K562 (cell line): Measurements from ENCODE around the gene DNASE1L1. TPM values are rescaled to one million over a fixed set of nuclear protein-coding genes. Genes with fewer than 3 reads are reported as not detected.

Experiments used
- ATF1 ChIP-seq, 2 experiments: fragments of 450-650 bp in 1 of 2; IDR thresholded peaks; 2 replicates each; pipeline ENCODE4 v1.6.1; 2016; ENCODE audit warnings: missing compliant biosample characterization in 1 of 2, missing genetic modification characterization in 1 of 2
- CHCHD3 ChIP-seq: fragments of 250-450 bp; sonication (Bioruptor Pico); IDR thresholded peaks from 2 replicates; pipeline ENCODE4 v2.1.2; 2022; ENCODE audit warnings: mild to moderate bottlenecking
- CTCF ChIP-seq, 3 experiments: IDR thresholded peaks in 2 of 3; conservative IDR thresholded peaks in 1 of 3; 2 replicates each; pipeline ENCODE4 v1.5.1; 2011 to 2012; ENCODE audit warnings: low read length in 3 of 3, mild to moderate bottlenecking in 3 of 3, control low read depth in 2 of 3, improper control_type of control experiment in 1 of 3, inconsistent platforms in 1 of 3, low read depth in 1 of 3, mixed read lengths in 1 of 3, moderate library complexity in 1 of 3; ENCODE audit not compliant: insufficient read depth in 2 of 3
- CXXC5 ChIP-seq: fragments of 250-450 bp; sonication (Bioruptor Pico); IDR thresholded peaks from 2 replicates; pipeline ENCODE4 v1.8.0; 2022; ENCODE audit warnings: inconsistent platforms, mild to moderate bottlenecking, moderate library complexity
- FOXK1 ChIP-seq: sonication (generic); formaldehyde crosslinking; IDR thresholded peaks from 2 replicates; pipeline ENCODE4 v1.8.0; 2022; ENCODE audit warnings: missing genetic modification reagents, mild to moderate bottlenecking, borderline replicate concordance
- GABPB1 ChIP-seq: sonication (generic); formaldehyde crosslinking; IDR thresholded peaks from 2 replicates; pipeline ENCODE4 v1.8.0; 2022; ENCODE audit warnings: mild to moderate bottlenecking, missing genetic modification reagents
- MLLT1 ChIP-seq, 2 experiments: fragments of 450-650 bp; IDR thresholded peaks; 2 replicates each; pipeline ENCODE4 v1.6.1; 2016
- POLR2A ChIP-seq: fragments of 450-650 bp; conservative IDR thresholded peaks from 2 replicates; pipeline ENCODE4 v1.6.1; 2016
- TAF1 ChIP-seq: IDR thresholded peaks from 2 replicates; pipeline ENCODE4 v1.6.1; 2011; ENCODE audit warnings: mild to moderate bottlenecking, low read length, moderate library complexity; ENCODE audit not compliant: insufficient read depth, control insufficient read depth, severe bottlenecking; ENCODE audit errors: extremely low read depth
- TEAD2 ChIP-seq: fragments of 450-650 bp; IDR thresholded peaks from 2 replicates; pipeline ENCODE4 v1.6.1; 2016; ENCODE audit warnings: missing genetic modification characterization, control low read depth, missing compliant biosample characterization
- ZBED1 ChIP-seq: IDR thresholded peaks from 2 replicates; pipeline ENCODE4 v1.6.1; 2014
- polyA plus RNA-seq, 8 experiments: library from polyadenylated mRNA; depleted of rRNA in 4 of 8; stranded (reverse) in 5 of 8; unstranded in 3 of 8; fragments of >200 nt; fragmentation: Nextera tagmentation in 2 of 8; fragmentation: Illumina TruSeq in 1 of 8; extraction: Ambion mirVana in 2 of 8; extraction: Trizol in 1 of 8; gene quantifications; 2 replicates each; pipeline versions ENCODE4 v1.2.1 to v1.2.3, GENCODE V29; 2011 to 2014; ENCODE audit warnings: inconsistent platforms in 1 of 8, missing spikeins in 1 of 8
- total RNA-seq, 7 experiments: library from RNA; depleted of rRNA in 6 of 7; stranded (reverse); fragments of >200 nt in 6 of 7; fragmentation: Illumina TruSeq in 2 of 7; extraction: Trizol in 2 of 7; gene quantifications; 2 replicates each; pipeline versions ENCODE4 v1.2.1 to v1.2.3, GENCODE V29; 2011 to 2021; ENCODE audit warnings: low replicate concordance in 1 of 7
- TF ChIP-seq, protein P1 (sequence below): fragments of 250-450 bp; sonication (Bioruptor Pico); IDR thresholded peaks from 2 replicates; pipeline ENCODE4 v1.9.0; 2021; ENCODE audit warnings: mild to moderate bottlenecking
- TF ChIP-seq, protein P2 (sequence below): fragments of 250-450 bp; sonication (Bioruptor Pico); IDR thresholded peaks from 2 replicates; pipeline ENCODE4 v1.5.0; 2021
- TF ChIP-seq, protein P3 (sequence below): fragments of 200-800 bp; sonication (Bioruptor generic); IDR thresholded peaks from 2 replicates; pipeline ENCODE4 v1.6.1; 2016; ENCODE audit warnings: missing genetic modification characterization, missing compliant biosample characterization
- TF ChIP-seq, protein P4 (sequence below): fragments of 250-450 bp; sonication (Bioruptor Pico); IDR thresholded peaks from 2 replicates; pipeline ENCODE4 v1.6.1; 2021; ENCODE audit warnings: mild to moderate bottlenecking

Gene DNASE1L1
- total and polyA plus RNA-seq, 9 of the 15 experiments (the other 6 are each of a cell fraction or from before 2014, with no cell fraction given), result 0.73 to 12.6 (median 7.9) TPM

DNA sequence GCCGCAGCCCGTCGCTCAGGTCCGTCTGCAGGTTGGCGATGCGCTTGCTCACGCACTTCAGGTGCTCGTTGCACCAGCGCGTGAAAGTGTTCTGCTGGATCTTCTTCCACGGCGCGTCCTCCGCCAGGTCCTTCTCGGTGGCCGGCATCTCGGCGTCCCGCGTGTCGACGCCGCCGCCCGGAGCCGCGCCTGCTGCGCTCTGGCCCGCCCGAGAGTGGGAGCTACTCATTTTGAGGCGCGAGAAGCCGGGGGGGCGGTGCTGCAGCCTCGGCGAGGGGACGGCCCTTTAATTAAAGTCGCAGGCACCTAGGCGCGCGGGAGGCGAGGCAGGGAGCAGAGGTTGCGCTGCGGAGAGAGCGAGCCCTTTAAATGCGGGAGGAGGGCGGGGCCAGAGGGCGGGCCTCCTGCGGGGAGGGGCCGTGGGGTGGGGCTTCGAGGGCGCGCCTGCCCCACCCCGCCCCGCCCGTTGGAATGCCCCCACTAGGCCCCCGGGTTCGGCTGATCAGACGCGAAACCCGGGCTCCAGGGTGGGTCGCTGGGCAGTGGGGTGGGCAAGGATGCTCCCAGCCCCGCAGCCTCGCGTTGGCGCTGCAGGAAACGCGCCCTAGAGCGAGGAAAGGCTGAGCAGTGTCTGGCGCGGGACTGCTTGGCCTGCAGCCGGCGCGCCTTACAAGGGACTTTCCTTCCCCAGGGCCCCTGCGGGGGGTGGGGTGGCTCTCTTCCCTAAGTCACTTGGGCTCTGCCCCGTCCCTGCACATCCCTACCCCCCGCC is 37.9 kb downstream of the DNASE1L1 start (continued):
- TF ChIP-seq, protein P1, sequence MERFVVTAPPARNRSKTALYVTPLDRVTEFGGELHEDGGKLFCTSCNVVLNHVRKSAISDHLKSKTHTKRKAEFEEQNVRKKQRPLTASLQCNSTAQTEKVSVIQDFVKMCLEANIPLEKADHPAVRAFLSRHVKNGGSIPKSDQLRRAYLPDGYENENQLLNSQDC (CRISPR knock-in tag), result peak; percentile 79
- TF ChIP-seq CTCF (IDR thresholded peaks at IDR 0.05 in 2 of 3, conservative IDR thresholded peaks at IDR 0.05 in 1 of 3; ENCODE audit: insufficient read depth in 2 of 3, low read depth in 1 of 3, low read length in 3 of 3), result peak in 1 of 3 experiments; percentile 51; a peak in 2 of 6 replicates
- TF ChIP-seq GABPB1 (CRISPR knock-in tag), result peak; percentile 57; the same call in 1 of the 2 replicates
- no peak for TF ChIP-seq ATF1 (CRISPR knock-in tag; IDR thresholded peaks at IDR 0.05)
- TF ChIP-seq ATF1 (tag; IDR thresholded peaks at IDR 0.05), result peak; percentile 51
- peak; percentile 71 for TF ChIP-seq CXXC5 (CRISPR knock-in tag)
- TF ChIP-seq TAF1, result peak; percentile 93
- peak; percentile 86 for TF ChIP-seq CHCHD3 (CRISPR knock-in tag)
- no peak for TF ChIP-seq FOXK1 (CRISPR knock-in tag)
- peak; percentile 79; the same call in 1 of the 2 replicates for TF ChIP-seq ZBED1
- TF ChIP-seq, protein P2, sequence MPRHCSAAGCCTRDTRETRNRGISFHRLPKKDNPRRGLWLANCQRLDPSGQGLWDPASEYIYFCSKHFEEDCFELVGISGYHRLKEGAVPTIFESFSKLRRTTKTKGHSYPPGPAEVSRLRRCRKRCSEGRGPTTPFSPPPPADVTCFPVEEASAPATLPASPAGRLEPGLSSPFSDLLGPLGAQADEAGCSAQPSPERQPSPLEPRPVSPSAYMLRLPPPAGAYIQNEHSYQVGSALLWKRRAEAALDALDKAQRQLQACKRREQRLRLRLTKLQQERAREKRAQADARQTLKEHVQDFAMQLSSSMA, result peak; percentile 81
- TF ChIP-seq, protein P3, sequence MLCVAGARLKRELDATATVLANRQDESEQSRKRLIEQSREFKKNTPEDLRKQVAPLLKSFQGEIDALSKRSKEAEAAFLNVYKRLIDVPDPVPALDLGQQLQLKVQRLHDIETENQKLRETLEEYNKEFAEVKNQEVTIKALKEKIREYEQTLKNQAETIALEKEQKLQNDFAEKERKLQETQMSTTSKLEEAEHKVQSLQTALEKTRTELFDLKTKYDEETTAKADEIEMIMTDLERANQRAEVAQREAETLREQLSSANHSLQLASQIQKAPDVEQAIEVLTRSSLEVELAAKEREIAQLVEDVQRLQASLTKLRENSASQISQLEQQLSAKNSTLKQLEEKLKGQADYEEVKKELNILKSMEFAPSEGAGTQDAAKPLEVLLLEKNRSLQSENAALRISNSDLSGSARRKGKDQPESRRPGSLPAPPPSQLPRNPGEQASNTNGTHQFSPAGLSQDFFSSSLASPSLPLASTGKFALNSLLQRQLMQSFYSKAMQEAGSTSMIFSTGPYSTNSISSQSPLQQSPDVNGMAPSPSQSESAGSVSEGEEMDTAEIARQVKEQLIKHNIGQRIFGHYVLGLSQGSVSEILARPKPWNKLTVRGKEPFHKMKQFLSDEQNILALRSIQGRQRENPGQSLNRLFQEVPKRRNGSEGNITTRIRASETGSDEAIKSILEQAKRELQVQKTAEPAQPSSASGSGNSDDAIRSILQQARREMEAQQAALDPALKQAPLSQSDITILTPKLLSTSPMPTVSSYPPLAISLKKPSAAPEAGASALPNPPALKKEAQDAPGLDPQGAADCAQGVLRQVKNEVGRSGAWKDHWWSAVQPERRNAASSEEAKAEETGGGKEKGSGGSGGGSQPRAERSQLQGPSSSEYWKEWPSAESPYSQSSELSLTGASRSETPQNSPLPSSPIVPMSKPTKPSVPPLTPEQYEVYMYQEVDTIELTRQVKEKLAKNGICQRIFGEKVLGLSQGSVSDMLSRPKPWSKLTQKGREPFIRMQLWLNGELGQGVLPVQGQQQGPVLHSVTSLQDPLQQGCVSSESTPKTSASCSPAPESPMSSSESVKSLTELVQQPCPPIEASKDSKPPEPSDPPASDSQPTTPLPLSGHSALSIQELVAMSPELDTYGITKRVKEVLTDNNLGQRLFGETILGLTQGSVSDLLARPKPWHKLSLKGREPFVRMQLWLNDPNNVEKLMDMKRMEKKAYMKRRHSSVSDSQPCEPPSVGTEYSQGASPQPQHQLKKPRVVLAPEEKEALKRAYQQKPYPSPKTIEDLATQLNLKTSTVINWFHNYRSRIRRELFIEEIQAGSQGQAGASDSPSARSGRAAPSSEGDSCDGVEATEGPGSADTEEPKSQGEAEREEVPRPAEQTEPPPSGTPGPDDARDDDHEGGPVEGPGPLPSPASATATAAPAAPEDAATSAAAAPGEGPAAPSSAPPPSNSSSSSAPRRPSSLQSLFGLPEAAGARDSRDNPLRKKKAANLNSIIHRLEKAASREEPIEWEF (CRISPR knock-in tag), result no peak
- TF ChIP-seq POLR2A, result peak; percentile 99
- TF ChIP-seq, protein P4, sequence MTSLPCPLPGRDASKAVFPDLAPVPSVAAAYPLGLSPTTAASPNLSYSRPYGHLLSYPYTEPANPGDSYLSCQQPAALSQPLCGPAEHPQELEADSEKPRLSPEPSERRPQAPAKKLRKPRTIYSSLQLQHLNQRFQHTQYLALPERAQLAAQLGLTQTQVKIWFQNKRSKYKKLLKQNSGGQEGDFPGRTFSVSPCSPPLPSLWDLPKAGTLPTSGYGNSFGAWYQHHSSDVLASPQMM (CRISPR knock-in tag), result no peak
- peak; percentile 90 for TF ChIP-seq TEAD2 (tag)
- peak; percentile 86 to 91 for TF ChIP-seq MLLT1 (IDR thresholded peaks at IDR 0.05)
